Subcutaneous abdominal adipose tissue (tissue), 5 donors: ENCODE measurements around the gene FEV.

ENCODE experiments used
- H3K27ac ChIP-seq: one replicate; pipeline ENCODE4 v1.7.0; 2013; ENCODE audit warnings: low read depth, mild to moderate bottlenecking, inconsistent platforms, low read length, moderate library complexity
- H3K27me3 ChIP-seq, 5 donors: one replicate each; pipeline ENCODE4 v1.7.0; 2013; ENCODE audit warnings: low read length in 5 of 5, inconsistent platforms in 1 of 5; ENCODE audit not compliant: control insufficient read depth in 5 of 5, insufficient read depth in 4 of 5
- H3K36me3 ChIP-seq, 5 donors: one replicate each; pipeline ENCODE4 v1.7.0; 2013; ENCODE audit warnings: low read length in 5 of 5; ENCODE audit not compliant: control insufficient read depth in 5 of 5, insufficient read depth in 5 of 5
- H3K4me1 ChIP-seq, 5 donors: one replicate each; pipeline ENCODE4 v1.7.0; 2013; ENCODE audit warnings: low read length in 5 of 5, mild to moderate bottlenecking in 3 of 5, moderate library complexity in 1 of 5; ENCODE audit not compliant: control insufficient read depth in 5 of 5, insufficient read depth in 5 of 5
- H3K4me3 ChIP-seq, 5 donors: one replicate each; pipeline ENCODE4 v1.7.0; 2013; ENCODE audit warnings: low read length in 5 of 5, low read depth in 1 of 5
- H3K9ac ChIP-seq, 5 donors: one replicate each; pipeline ENCODE4 v1.7.0; 2013; ENCODE audit warnings: low read length in 5 of 5, mild to moderate bottlenecking in 4 of 5, moderate library complexity in 3 of 5
- H3K9me3 ChIP-seq, 5 donors: one replicate each; pipeline ENCODE4 v1.7.0; 2013; ENCODE audit warnings: low read length in 5 of 5; ENCODE audit not compliant: control insufficient read depth in 5 of 5
- donor health status: healthy.
- donor health status: healthy.
- donor health status: healthy.
- donor health status: healthy.
- donor health status: healthy.

The FEV gene

GRCh38 chr2:218985021-218985324 lies at the start of gene FEV:
FEV (minus strand) TSS chr2:218985184; CDS start chr2:218985075, 109 bp downstream.
- peaks cover 67 to 90% (median 82%) of the 10 kb centered on the region in 5 donors for H3K27me3 ChIP-seq

DNA sequence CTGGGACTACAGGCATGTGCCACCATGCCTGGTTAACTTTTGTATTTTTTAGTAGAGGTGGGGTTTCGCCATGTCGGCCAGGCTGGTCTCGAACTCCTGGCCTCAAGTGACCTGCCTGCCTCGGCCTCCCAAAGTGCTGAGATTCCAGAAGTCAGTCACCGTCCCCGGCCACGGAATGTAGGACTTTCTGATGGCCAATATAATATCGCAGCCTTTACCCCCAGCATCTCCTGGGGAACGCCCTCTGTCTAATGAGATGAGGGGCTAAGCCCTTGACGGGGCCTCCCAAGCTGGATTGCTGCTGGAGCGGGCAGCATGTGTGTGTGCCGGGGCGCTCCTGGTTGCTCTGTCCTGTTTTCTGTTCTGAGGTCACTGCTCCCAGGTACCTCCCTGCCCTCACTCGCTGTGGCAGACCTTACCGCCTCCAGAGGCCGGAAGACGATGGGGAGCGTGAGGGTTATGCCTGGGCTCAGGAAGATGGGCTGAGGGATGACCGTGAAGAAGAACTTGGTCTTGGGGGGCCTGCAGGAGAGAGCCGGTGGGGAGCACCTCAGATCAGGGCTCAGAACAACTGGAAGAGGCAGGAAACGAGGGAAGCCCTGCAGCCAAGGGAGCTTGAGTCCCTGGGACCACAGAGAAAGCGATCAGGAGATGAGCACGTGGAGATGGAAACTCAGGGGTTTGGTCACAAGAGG lies 47.2 kb upstream of the FEV start:
- Histone ChIP-seq H3K4me1 (no peaks in the 10 kb centered on the region), H3K27me3 (peaks cover 16 to 35% (median 25%) of the 10 kb centered on the region in 5 donors), H3K9ac (no peak overlapping the region), H3K36me3 (no peaks in the 10 kb centered on the region), H3K4me3 (no peak overlapping the region), H3K9me3 (no peaks in the 10 kb centered on the region), H3K27ac (no peak overlapping the region)

More at GRCh38 chr2:218985021-218985324, at the start of gene FEV:
- Histone ChIP-seq H3K4me1 (peaks cover 0 to 42% (median 35%) of the 10 kb centered on the region in 5 donors), H3K9ac (peak within 1 kb of the TSS in 1 of 5 donors; percentile 23), H3K36me3 (no peaks in the 10 kb centered on the region), H3K4me3 (peak within 1 kb of the TSS in 3 of 5 donors; percentile 29 to 46 (median 34)), H3K9me3 (peaks cover 0 to 3% (median 0%) of the 10 kb centered on the region in 5 donors), H3K27ac (no peak within 1 kb of the TSS)

- Histone ChIP-seq H3K9me3 (no peaks in the 10 kb centered on the region), H3K4me3 (no peak overlapping the region), H3K4me1 (no peaks in the 10 kb centered on the region), H3K27me3 (peaks cover 16 to 35% (median 24%) of the 10 kb centered on the region in 5 donors), H3K36me3 (no peaks in the 10 kb centered on the region), H3K27ac (no peak overlapping the region), H3K9ac (no peak overlapping the region)
These were observed 46.2 kb upstream of the FEV start for GRCh38 chr2:219031005-219031738.

- no peak overlapping the region for H3K9ac ChIP-seq
- H3K4me3 ChIP-seq: no peak overlapping the region
- peaks cover 16 to 34% (median 20%) of the 10 kb centered on the region in 5 donors for H3K27me3 ChIP-seq
- no peaks in the 10 kb centered on the region for H3K36me3 ChIP-seq
- H3K27ac ChIP-seq: no peak overlapping the region
- no peaks in the 10 kb centered on the region for H3K4me1 ChIP-seq
- no peaks in the 10 kb centered on the region for H3K9me3 ChIP-seq
These were observed 45.4 kb upstream of the FEV start for GRCh38 chr2:219030177-219030940.

DNA sequence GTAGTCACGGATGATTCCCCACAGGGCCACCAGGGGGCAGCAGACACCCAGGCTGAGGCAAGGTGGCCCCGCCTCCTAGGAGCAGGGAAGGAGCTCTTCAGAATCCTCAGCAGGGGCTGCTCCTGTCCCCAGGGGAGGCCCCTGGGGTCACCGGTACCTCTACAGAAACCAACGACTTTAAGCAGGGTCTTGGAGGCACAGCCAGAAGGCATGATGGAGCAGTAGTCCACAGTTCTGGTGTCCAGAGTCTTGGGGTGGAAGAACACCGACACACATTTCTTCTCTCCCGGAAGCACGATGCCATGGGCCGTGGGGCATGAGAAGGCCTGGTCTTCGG lies 44.8 kb upstream of the FEV start:
- no peak overlapping the region for H3K4me3 ChIP-seq
- H3K36me3 ChIP-seq: no peaks in the 10 kb centered on the region
- no peaks in the 10 kb centered on the region for H3K4me1 ChIP-seq
- no peaks in the 10 kb centered on the region for H3K9me3 ChIP-seq
- H3K27ac ChIP-seq: no peak overlapping the region
- H3K27me3 ChIP-seq: peaks cover 16 to 33% (median 19%) of the 10 kb centered on the region in 5 donors
- H3K9ac ChIP-seq: no peak overlapping the region

DNA sequence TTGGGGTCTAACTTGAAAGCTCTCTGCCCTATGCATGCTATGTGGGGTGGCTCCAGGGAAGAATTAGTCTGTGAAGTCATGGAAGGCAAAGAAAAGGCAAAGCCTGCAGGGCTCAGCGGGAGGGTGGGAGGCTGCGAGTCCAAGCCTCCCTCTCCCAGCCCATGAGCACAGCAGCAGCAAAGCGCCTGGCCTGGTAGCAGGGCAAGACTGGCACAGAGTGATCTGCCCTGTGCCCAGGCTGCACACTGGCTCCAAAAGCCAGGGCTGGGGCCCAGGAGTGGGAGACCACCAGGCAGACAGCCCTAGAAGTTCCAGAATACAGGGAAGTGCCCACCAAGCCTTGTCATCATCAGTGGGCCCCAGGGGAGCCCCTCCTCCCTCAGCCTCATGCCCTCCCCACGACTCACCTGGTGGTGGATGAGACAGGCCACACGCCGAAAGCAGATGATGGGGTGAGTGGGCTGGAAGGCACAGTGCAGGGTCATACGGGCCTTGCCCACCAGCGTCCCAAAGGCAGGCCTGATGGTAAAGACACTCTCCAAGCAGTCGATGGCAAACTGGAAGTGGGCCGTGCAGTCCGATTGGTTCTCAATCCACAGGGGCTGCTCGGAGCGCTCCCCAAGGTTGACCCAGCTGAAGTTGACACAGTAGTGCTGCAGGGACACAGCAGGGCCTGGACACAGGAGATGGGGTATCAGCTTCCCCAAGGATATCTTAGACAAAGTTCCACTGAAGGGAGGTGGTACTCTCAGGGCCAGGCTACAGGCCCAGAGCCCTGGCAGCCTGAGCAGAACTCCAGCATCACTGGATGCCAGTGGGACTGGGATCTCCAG lies 44.2 kb upstream of the FEV start:
- Histone ChIP-seq H3K9ac (no peak overlapping the region), H3K27me3 (peaks cover 16 to 33% (median 19%) of the 10 kb centered on the region in 5 donors), H3K9me3 (no peaks in the 10 kb centered on the region), H3K27ac (no peak overlapping the region), H3K4me3 (no peak overlapping the region), H3K36me3 (no peaks in the 10 kb centered on the region), H3K4me1 (no peaks in the 10 kb centered on the region)

DNA sequence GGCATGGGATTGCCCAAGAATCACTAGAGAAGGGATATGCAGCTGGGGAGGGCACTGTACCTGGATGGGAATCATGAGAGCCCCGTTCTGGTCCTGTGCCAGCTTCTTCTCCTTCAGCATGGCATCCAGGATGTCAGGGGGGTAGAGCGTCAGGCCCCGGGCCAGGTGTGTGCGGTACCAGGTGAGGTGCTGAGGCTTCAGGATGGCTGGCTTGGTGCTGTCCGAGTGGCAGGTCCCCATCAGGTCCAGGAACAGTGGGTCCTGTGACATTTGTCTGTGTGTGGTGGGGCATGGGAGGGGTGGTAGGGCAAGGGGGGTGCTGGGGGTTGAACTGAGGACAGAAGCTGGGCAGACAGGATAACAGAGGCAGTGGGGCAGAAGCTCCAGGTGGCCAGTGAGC lies 43.2 kb upstream of the FEV start:
- peaks cover 16 to 36% (median 20%) of the 10 kb centered on the region in 5 donors for H3K27me3 ChIP-seq
- no peak overlapping the region for H3K9ac ChIP-seq
- H3K9me3 ChIP-seq: no peaks in the 10 kb centered on the region
- H3K27ac ChIP-seq: no peak overlapping the region
- H3K4me1 ChIP-seq: no peaks in the 10 kb centered on the region
- no peak overlapping the region for H3K4me3 ChIP-seq
- no peaks in the 10 kb centered on the region for H3K36me3 ChIP-seq

DNA sequence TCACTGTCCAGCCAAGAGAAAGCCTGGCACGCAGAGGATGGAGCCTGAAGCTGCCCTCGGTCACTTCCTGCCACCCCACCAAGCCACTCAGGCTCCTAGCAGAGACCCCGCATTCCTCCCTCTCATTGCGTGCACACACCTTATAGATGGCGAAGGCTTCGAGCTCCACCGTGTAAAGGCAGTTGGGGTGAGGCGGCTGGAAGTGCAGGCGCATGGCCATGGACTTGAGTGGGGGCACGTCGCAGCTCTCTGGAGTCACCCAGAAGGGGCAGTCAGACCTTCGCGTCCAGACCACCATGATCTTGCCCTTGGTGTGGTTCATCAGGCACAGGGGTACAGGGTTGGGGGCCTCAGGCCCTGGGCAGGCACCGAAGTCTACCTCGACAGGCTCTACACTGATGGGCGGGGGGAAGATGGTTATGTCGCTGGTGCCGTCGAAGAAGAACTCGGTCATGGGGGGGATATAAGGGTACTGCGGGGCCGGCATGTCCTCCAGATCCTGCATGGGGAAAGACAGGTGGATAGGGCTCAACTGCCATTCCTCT lies 42.6 kb upstream of the FEV start:
- Histone ChIP-seq H3K9me3 (no peaks in the 10 kb centered on the region), H3K27me3 (peaks cover 15 to 34% (median 19%) of the 10 kb centered on the region in 5 donors), H3K9ac (no peak overlapping the region), H3K36me3 (no peaks in the 10 kb centered on the region), H3K4me1 (no peaks in the 10 kb centered on the region), H3K4me3 (no peak overlapping the region), H3K27ac (no peak overlapping the region)

DNA sequence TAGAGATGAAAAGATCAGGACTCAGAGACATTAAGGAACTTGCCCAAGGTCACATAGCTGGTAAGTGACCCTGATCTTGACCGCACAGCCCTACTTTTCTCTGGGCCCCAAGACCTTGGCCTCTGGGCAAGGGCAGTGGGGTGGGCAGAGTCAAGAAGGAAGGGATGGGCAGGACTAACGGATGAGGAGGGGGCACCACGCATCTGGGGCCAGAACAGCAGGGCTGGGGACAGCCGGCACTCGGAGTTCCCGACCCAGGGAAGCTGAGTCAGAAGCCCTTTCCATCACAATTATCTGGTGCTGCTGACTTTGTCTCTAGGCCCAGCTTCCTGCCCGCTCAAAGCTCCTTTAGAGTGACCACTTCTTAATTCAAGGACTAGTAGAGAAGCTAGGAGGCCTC lies 42.0 kb upstream of the FEV start:
- Histone ChIP-seq H3K4me1 (no peaks in the 10 kb centered on the region), H3K27ac (no peak overlapping the region)

More for the DNA sequence above, 42.0 kb upstream of the FEV start:
- no peaks in the 10 kb centered on the region for H3K36me3 ChIP-seq
- H3K4me3 ChIP-seq: no peak overlapping the region
- H3K9ac ChIP-seq: no peak overlapping the region
- peaks cover 13 to 30% (median 20%) of the 10 kb centered on the region in 5 donors for H3K27me3 ChIP-seq
- no peaks in the 10 kb centered on the region for H3K9me3 ChIP-seq
